Limb (tissue), 2 donors: ENCODE data around the gene ZNF672.
A peak's percentile ranks its signal among the peaks of the same experiment; 100 is the strongest.

Source experiments
- DNase-seq, 2 donors: peaks; one replicate each; pipeline ENCODE4 v3.0.0-alpha.2; 2016; ENCODE audit errors: extremely low spot score in 2 of 2

Gene ZNF672

GRCh38 chr1:248831842-248832241 is 6.2 kb upstream of the ZNF672 start:
- DNase-seq = no peak

GRCh38 chr1:248834343-248834940 is 3.6 kb upstream of the ZNF672 start:
- no peak for DNase-seq

GRCh38 chr1:248837045-248837780 is 811 bp upstream of the ZNF672 start:
- peak in 1 of 2 donors; percentile 8 for DNase-seq

- DNase-seq = peak; percentile 91 to 93
Measured at GRCh38 chr1:248838357-248839167, 538 bp downstream of the ZNF672 start.

- DNase-seq = no peak
Measured at GRCh38 chr1:248839168-248839555, 1.1 kb downstream of the ZNF672 start.

- DNase-seq = no peak
Measured at GRCh38 chr1:248840946-248841345, 2.9 kb downstream of the ZNF672 start.

- peak in 1 of 2 donors; percentile 36 for DNase-seq
Measured at GRCh38 chr1:248841702-248842395, 3.8 kb downstream of the ZNF672 start.

- DNase-seq = no peak
Measured at GRCh38 chr1:248842781-248843331, 4.8 kb downstream of the ZNF672 start.

GRCh38 chr1:248843687-248844086 is 5.7 kb downstream of the ZNF672 start:
- no peak for DNase-seq

GRCh38 chr1:248844526-248844925 is 6.5 kb downstream of the ZNF672 start:
- peak in 1 of 2 donors; percentile 7 for DNase-seq

GRCh38 chr1:248847181-248847955 is 9.3 kb downstream of the ZNF672 start:
- DNase-seq = no peak

GRCh38 chr1:248847956-248848561 is 10.0 kb downstream of the ZNF672 start:
- DNase-seq = peak in 1 of 2 donors; percentile 19

- no peak for DNase-seq
Measured at GRCh38 chr1:248848602-248849001, 10.6 kb downstream of the ZNF672 start.

GRCh38 chr1:248849152-248849551 is 11.1 kb downstream of the ZNF672 start:
- DNase-seq = peak in 1 of 2 donors; percentile 21

- peak in 1 of 2 donors; percentile 7 for DNase-seq
Measured at GRCh38 chr1:248849637-248850036, 11.6 kb downstream of the ZNF672 start.

GRCh38 chr1:248850124-248850523 is 12.1 kb downstream of the ZNF672 start:
- DNase-seq = no peak

- peak in 1 of 2 donors; percentile 19 for DNase-seq
Measured at GRCh38 chr1:248850536-248851251, 12.7 kb downstream of the ZNF672 start.

GRCh38 chr1:248851390-248851789 is 13.4 kb downstream of the ZNF672 start:
- no peak for DNase-seq
